Testis (tissue), 3 donors: ENCODE measurements around the gene COL4A1. TPM values are rescaled to one million over a fixed set of nuclear protein-coding genes. Genes with fewer than 3 reads are reported as not detected.

Experiments used
- DNase-seq: peaks from one replicate; pipeline ENCODE4 v3.0.0-alpha.2; 2019
- H3K27ac ChIP-seq, 2 donors: fragments of 200-600 bp; sonication (generic); one replicate each; pipeline ENCODE4 v1.5.1; 2019
- H3K27me3 ChIP-seq: fragments of 200-600 bp; sonication (generic); one replicate; pipeline ENCODE4 v1.5.1; 2019
- H3K36me3 ChIP-seq: fragments of 200-600 bp; sonication (generic); one replicate; pipeline ENCODE4 v1.5.1; 2017; ENCODE audit warnings: low read depth; ENCODE audit errors: missing control alignments
- H3K4me1 ChIP-seq: fragments of 200-600 bp; sonication (generic); one replicate; pipeline ENCODE4 v1.5.1; 2019
- H3K4me3 ChIP-seq, 2 donors: fragments of 200-600 bp; sonication (generic); one replicate each; pipeline ENCODE4 v1.5.1; 2017 to 2019
- H3K9me3 ChIP-seq: fragments of 200-600 bp; sonication (generic); one replicate; pipeline ENCODE4 v1.5.1; 2017
- CTCF ChIP-seq, 3 experiments: fragments of 450-650 bp in 2 of 3; fragments of 200-600 bp in 1 of 3; sonication (generic) in 1 of 3; IDR thresholded peaks; one replicate each; pipeline ENCODE4 v1.5.1; 2016 to 2019; ENCODE audit warnings: antibody characterized with exemption in 3 of 3, mild to moderate bottlenecking in 2 of 3, moderate library complexity in 1 of 3
- POLR2A ChIP-seq: fragments of 450-650 bp; IDR thresholded peaks from one replicate; pipeline ENCODE4 v1.6.1; 2017; ENCODE audit warnings: antibody characterized with exemption, mild to moderate bottlenecking, moderate library complexity
- WGBS, 2 donors: methylation state at CpG; one replicate each; pipeline ENCODE4 v1.1.5; 2018; 5-methylcytosine and 5-hydroxymethylcytosine counted together
- intact Hi-C: fragments of 100-400 bp; cut with DNase I; formaldehyde crosslinking; loops from one replicate; pipeline ENCODE4 v1.15.1; 2023; ENCODE audit warnings: low total_unique reads
- polyA plus RNA-seq: library from polyadenylated mRNA; stranded (reverse); fragments of 350-450 nt; fragmentation: Illumina TruSeq; extraction: RNeasy Lipid Tissue Mini Kit (QIAGEN cat#74804); gene quantifications from one replicate; pipeline ENCODE4 v1.2.3, GENCODE V29; 2014; ENCODE audit warnings: low read depth, low replicate concordance; ENCODE audit not compliant: insufficient read depth
- total RNA-seq, 2 donors: library from RNA; depleted of rRNA; stranded (reverse); fragments of >200 nt; gene quantifications; one replicate each; pipeline ENCODE4 v1.2.3, GENCODE V29; 2016

The COL4A1 gene
- total and polyA plus RNA-seq, 3 donors from 2014 or later = 35.5 to 43.0 (median 39.0) TPM

DNA sequence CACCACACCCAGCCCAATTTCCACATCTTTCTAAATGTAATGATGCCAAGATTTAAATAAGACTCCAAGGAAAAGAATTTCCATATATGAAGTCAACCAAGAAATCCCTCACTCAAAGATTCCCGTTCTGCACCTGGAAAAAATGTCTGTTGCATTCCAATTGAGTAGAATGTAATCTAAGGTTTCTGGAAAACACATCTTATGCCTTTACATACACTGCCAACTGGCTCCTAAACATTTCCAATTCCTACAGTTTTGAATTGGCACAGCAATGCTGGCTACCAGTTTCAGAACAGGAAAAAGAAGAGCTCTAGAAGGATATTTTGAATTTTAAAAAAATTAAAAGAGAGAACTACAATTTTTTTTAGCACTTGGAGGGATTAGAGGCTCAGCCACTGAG lies 43.1 kb upstream of the COL4A1 start:
- Histone ChIP-seq H3K27me3 (no peaks in the 10 kb centered on the region), H3K4me3 (no peak overlapping the region), H3K4me1 (peaks cover 6% of the 10 kb centered on the region), H3K27ac (no peak overlapping the region), H3K9me3 (no peaks in the 10 kb centered on the region), H3K36me3 (no peaks in the 10 kb centered on the region)
- DNase-seq = no peak
- intact Hi-C loops = no loop called here
- WGBS, 2 donors = 94 to 100% methylated on average over 1 of the region's 1 CpG
- TF ChIP-seq POLR2A (no peak), CTCF (IDR thresholded peaks at IDR 0.05) (no peak)

- 82 to 84% methylated on average over 5 of the region's 5 CpGs for WGBS, 2 donors
- H3K27ac ChIP-seq = peak overlapping the region in 1 of 2 donors; percentile 31
- intact Hi-C loops = loop anchor here (10.0 kb wide), 1 partner anchor 56 kb away; no protein-coding TSS in a partner anchor
Measured at GRCh38 chr13:110349239-110349638, 42.3 kb upstream of the COL4A1 start.

GRCh38 chr13:110348309-110349105 lies 41.5 kb upstream of the COL4A1 start:
- Histone ChIP-seq H3K27ac (peak overlapping the region in 1 of 2 donors; percentile 31), H3K4me1 (peaks cover 6% of the 10 kb centered on the region), H3K27me3 (no peaks in the 10 kb centered on the region), H3K9me3 (no peaks in the 10 kb centered on the region), H3K36me3 (no peaks in the 10 kb centered on the region), H3K4me3 (no peak overlapping the region)
- TF ChIP-seq POLR2A = no peak
- no peak for TF ChIP-seq CTCF (IDR thresholded peaks at IDR 0.05)
- WGBS, 2 donors = 34 to 45% methylated on average over 8 of the region's 8 CpGs
- no peak for DNase-seq
- intact Hi-C loops = loop anchor here (10.0 kb wide), 1 partner anchor 56 kb away; no protein-coding TSS in a partner anchor

More at GRCh38 chr13:110349239-110349638, 42.3 kb upstream of the COL4A1 start:
- H3K27me3 ChIP-seq = no peaks in the 10 kb centered on the region
- no peak for TF ChIP-seq POLR2A
- no peak for TF ChIP-seq CTCF (IDR thresholded peaks at IDR 0.05)
- H3K4me3 ChIP-seq = no peak overlapping the region
- H3K36me3 ChIP-seq = no peaks in the 10 kb centered on the region
- H3K4me1 ChIP-seq = peaks cover 6% of the 10 kb centered on the region
- H3K9me3 ChIP-seq = no peaks in the 10 kb centered on the region
- no peak for DNase-seq

GRCh38 chr13:110347535-110348308 lies 40.8 kb upstream of the COL4A1 start:
- H3K36me3 ChIP-seq = no peaks in the 10 kb centered on the region
- H3K4me1 ChIP-seq = peaks cover 6% of the 10 kb centered on the region
- no peaks in the 10 kb centered on the region for H3K27me3 ChIP-seq
- no peaks in the 10 kb centered on the region for H3K9me3 ChIP-seq
- peak overlapping the region in 1 of 2 donors; percentile 31 for H3K27ac ChIP-seq
- no peak for DNase-seq
- no peak for TF ChIP-seq POLR2A
- TF ChIP-seq CTCF (IDR thresholded peaks at IDR 0.05) = no peak
- intact Hi-C loops = loop anchor here (10.0 kb wide), 1 partner anchor 57 kb away; no protein-coding TSS in a partner anchor
- no peak overlapping the region for H3K4me3 ChIP-seq
- 68 to 72% methylated on average over 18 of the region's 18 CpGs for WGBS, 2 donors
